AML-193 (cell line): ENCODE data around the gene MOK.

Source experiments
- DNase-seq, 2 experiments: peaks; one replicate each; lab custom pipeline; 2025; lab: John Stamatoyannopoulos, UW

Gene MOK

GRCh38 chr14:102225386-102225785 is 79.6 kb downstream of the MOK start:
- no peak for DNase-seq

DNA sequence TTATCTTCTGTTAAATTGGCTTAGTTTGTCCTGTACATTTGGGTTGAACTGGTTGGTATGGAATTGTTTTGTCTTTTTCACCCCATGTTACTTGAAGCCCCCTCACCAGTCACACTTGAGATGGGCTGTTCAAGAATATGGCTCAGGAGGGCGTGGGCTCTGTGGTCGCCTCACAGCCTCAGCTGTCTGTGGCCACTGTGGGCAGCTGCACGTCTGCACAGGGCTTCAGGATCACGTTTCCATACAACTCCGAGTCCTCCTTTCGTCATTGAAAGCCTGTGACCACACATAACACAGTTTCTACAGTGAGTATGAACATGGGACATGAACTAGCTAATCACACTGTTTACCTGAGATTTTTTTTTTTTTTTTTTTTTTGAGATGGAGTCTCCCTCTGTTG is 81.3 kb downstream of the MOK start:
- DNase-seq, result no peak

GRCh38 chr14:102222751-102223150 is 82.2 kb downstream of the MOK start:
- DNase-seq, result no peak

DNA sequence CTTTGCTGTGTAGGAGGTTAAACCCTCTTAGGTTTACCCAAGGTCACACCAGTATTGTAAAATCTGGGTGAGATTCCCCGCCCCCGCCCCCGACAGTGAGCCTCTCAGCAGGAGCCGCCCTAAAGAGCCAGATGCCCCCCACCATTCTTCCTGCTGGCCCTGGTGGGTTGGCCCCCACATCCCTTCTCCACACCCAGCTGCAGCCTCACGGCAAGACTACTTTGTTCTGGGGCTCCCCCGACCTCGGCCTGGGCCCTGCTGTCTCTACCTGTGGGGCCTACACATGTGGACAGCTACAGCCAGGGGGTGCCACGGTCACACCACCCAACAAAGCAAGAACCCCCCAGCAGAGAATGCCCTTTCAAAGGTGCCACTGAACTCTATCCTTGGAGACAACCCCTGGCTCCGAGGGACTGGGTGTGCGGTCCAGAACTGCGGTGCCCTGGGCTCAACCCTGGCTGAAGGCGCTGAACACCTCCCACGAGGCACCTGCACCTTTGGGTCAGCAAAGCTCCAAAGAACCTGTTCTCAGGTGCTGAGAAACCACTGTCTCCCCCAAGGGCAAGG is 82.9 kb downstream of the MOK start:
- DNase-seq, result no peak

GRCh38 chr14:102221026-102221425 is 83.9 kb downstream of the MOK start:
- no peak for DNase-seq

- no peak for DNase-seq
Measured at GRCh38 chr14:102220031-102220430, 84.9 kb downstream of the MOK start.

GRCh38 chr14:102219316-102219715 is 85.6 kb downstream of the MOK start:
- DNase-seq, result no peak

- DNase-seq, result no peak
Measured at GRCh38 chr14:102218688-102219087, 86.3 kb downstream of the MOK start.

GRCh38 chr14:102217987-102218421 is 87.0 kb downstream of the MOK start:
- DNase-seq, result no peak

DNA sequence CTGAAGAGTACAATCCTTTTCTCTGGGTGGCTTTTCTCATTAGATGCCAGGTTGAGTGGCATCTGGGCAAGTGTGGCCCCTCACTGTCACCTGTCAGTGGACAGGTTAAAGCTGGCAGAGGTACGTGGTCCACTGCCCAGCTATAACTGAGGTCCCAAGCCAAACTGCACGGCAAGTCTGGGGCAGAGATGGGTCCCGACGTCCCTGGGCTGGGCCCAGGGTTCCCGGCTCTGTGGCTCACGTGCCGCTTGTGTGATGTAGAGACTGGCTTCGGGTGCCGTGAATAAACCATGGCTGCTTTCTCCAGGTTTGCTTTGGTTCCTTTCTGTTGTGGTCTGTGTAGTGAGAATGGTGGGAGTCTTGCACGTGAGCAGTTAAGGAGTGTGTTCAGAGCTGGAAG is 87.6 kb downstream of the MOK start:
- DNase-seq, result no peak

GRCh38 chr14:102215576-102216250 is 89.3 kb downstream of the MOK start:
- no peak for DNase-seq

- DNase-seq, result no peak
Measured at GRCh38 chr14:102215071-102215470, 89.9 kb downstream of the MOK start.

DNA sequence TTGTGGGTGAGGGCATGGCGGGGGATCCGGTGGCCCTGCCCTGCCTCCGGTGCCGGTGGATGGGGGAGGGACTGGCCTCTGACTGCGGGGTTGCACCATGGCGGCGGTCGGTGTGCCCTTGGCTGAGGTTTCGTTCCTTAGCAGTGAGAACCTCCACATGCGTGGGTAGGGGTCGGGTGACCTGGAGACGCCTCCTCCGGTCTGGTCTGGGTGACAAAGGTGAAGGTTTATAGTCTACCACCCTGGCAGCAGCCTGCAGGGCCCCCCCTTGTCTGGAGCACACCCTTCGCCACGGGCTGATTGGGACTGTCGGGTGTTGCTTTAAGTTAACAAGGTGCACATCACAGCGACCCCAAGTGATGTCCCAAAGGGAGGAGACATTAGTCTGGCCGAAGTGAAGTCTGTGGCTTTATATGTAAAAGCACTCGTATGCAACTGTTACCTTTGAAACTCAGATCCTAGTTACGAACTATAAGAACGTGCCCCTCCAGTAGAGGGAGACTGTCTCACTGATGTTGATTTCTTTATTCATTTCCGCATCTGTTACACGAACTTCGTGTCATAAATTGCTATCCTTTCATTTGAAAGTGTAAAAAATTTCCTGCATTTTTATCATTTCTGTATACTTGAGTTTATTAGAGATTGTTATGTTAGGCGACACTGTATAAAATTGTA is 90.8 kb downstream of the MOK start:
- DNase-seq, result no peak

DNA sequence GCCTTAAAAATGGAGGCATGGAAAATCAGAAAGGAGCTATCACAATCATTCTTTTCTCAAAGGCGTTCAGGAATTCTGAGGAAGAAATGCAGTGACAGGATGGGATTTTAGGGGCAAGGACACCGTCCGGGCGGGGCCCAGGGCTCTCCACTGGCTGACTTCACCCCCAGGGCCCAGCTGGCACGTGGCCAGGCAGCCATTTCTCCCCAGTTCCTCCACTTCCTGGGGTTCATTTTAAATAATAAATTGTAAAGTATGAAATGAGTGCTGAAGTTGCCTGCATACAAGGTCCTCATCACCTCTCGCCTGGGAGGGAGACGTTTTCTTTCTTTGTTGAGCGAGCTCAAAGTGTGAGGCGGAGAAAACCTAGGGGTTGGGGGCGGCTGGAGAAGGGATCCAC is 91.5 kb downstream of the MOK start:
- no peak for DNase-seq

DNA sequence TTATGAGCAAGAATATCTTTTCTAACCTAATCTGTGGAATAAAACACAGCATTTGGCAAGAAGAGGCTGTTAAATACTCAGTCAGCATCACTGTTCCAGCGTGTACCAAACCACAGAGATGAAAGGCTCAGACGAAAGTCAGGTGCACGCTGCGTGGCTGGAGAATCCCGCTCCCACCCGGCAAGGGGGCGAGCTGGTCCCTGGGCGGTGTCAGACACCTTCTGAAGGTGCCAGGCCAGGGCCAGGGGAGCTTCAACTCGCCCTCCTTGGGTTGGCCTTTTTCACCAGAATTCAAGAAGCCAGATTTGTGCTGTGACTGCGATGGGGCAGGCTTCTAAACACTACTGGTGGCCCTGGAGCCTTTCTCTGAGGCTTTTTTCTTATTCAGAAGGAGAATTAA is 92.1 kb downstream of the MOK start:
- no peak for DNase-seq

DNA sequence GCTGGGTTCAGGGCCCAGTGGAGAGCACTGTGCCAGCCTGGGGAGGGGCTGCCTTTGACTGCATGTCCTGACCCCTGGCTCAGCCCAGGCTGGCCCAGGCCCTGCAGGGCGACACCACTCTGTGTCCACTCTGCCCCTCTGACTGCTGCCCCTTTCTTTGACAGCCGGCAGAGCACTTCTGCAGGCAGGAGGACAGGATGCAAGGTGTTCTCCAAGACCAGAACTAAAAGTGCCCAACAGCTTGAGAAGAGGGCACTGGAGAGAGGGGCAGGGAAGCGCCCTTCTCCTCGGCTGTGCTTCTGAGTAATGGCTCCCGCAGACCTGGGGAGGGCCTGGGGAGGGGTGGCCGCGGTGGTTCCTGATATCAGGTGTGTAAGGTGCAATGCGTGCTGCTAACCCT is 92.6 kb downstream of the MOK start:
- DNase-seq, result no peak

GRCh38 chr14:102211240-102211639 is 93.7 kb downstream of the MOK start:
- DNase-seq, result no peak

- DNase-seq, result no peak
Measured at GRCh38 chr14:102210421-102211042, 94.4 kb downstream of the MOK start.

GRCh38 chr14:102209224-102209966 is 95.6 kb downstream of the MOK start:
- DNase-seq, result no peak

GRCh38 chr14:102208741-102209140 is 96.2 kb downstream of the MOK start:
- DNase-seq, result no peak

GRCh38 chr14:102207831-102208365 is 97.1 kb downstream of the MOK start:
- no peak for DNase-seq

DNA sequence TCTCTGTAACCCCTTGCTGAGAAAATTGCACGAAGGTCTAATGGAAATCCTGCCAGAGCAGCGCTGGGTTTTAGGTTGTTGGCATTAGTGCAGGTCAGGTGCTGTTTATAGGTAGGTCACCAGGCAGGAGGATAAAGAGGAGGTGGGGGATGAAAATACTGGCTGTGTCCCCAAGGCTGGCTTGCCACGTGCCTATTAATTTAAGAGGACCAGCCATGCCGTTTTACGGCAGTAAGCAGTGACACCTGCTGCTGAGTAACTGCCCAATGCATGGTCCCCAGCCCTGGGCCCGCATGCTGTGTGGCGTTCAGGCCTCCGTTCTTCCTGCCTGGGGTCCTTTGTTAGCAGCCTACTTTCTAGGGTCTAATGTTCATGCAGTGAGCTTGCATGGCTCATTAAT is 98.0 kb downstream of the MOK start:
- no peak for DNase-seq
